Measurements from ENCODE around the gene TMC7. TPM values are rescaled to one million over a fixed set of nuclear protein-coding genes. Genes with fewer than 3 reads are reported as not detected.

TMC7 gene
- total and polyA plus RNA-seq, 2 of the 13 experiments (the other 11 are each of a cell fraction or from before 2014, with no cell fraction given) = 1.2 to 5.1 TPM

- ATAC-seq (peak; percentile 97), DNase-seq (ENCODE audit: low spot score) (peak; percentile 100), FAIRE-seq (peak; percentile 86)
- ChIA-PET CTCF (ENCODE audit: low intra/inter-chr PET ratio, low total read pairs) (interaction anchor here (1.4 kb wide), 1 partner anchor 22 kb away, joined by 7 read pairs; the partner anchor contains the start of gene TMC7), POLR2A (interaction anchor here (0.7 to 2.6 kb wide), 10 partner anchors 7 to 1609 kb away, joined by 3 to 14 read pairs (median 6); partner anchors contain the start of genes ARL6IP1, COQ7, RPS15A and TMC7)
- intact Hi-C loops (cut with micrococcal nuclease; ENCODE audit: unreplicated experiment) = no loop called here
- Histone ChIP-seq H3K36me3 (replicated peaks in 1 of 2; ENCODE audit: control insufficient read depth in 1 of 2, insufficient read depth in 2 of 2, low read length in 2 of 2) (peaks cover 0 to 7% of the 10 kb centered on the region in 2 experiments; a peak in 2 of 5 replicates), H4K20me1 (ENCODE audit: insufficient read depth, low read length) (no peaks in the 10 kb centered on the region), H2AFZ (ENCODE audit: low read length) (no peak overlapping the region), H3K9ac (ENCODE audit: insufficient read depth, low read depth, low read length) (peak overlapping the region; percentile 37), H3K4me1 (ENCODE audit: insufficient read depth, low read length) (peaks cover 79% of the 10 kb centered on the region), H3K79me2 (ENCODE audit: insufficient read depth, low read length) (no peaks in the 10 kb centered on the region), H3K27me3 (ENCODE audit: control insufficient read depth in 1 of 2, insufficient read depth in 2 of 2, low read length in 2 of 2) (no peaks in the 10 kb centered on the region), H3K9me3 (ENCODE audit: low read length) (peaks cover 7% of the 10 kb centered on the region; the same call in 1 of the 2 replicates), H3K27ac (ENCODE audit: extremely low read length, insufficient read depth, low read length) (peak overlapping the region; percentile 52), H3K4me2 (ENCODE audit: low read depth, low read length) (peak overlapping the region; percentile 60), H3K4me3 (replicated peaks in 1 of 3; ENCODE audit: insufficient read depth in 1 of 3, low read depth in 2 of 3, low read length in 3 of 3) (peak overlapping the region in 1 of 3 experiments; percentile 35; a peak in 2 of 6 replicates)
- WGBS (ENCODE audit: low lambda C conversion rate) = 11% methylated on average over 16 of the region's 16 CpGs
- in situ Hi-C loops (cut with HindIII; ENCODE audit: extremely low pct_ligation_motif_present, low pct_unique_long_range_greater_than_20kb) = no loop called here
- no TSS peak for BruUV-seq (replicated peaks)
- TF ChIP-seq ASH2L (IDR thresholded peaks at IDR 0.05; ENCODE audit: insufficient read length, low read depth, low read length) (peak; percentile 85), FOSL2 (CRISPR knock-in tag; IDR thresholded peaks at IDR 0.05) (peak; percentile 95), MAFF (IDR thresholded peaks at IDR 0.05; ENCODE audit: low read depth, low read length) (no peak), SRY (CRISPR knock-in tag; IDR thresholded peaks at IDR 0.05) (peak; percentile 80), KDM6A (CRISPR knock-in tag; IDR thresholded peaks at IDR 0.05; ENCODE audit: low read depth) (peak; percentile 75; the same call in 1 of the 2 replicates), NONO (IDR thresholded peaks at IDR 0.05) (no peak), NONO (CRISPR knock-in tag; conservative IDR thresholded peaks at IDR 0.05) (peak; percentile 79), MNT (IDR thresholded peaks at IDR 0.05) (peak; percentile 98), ZNF607 (CRISPR knock-in tag; IDR thresholded peaks at IDR 0.05; ENCODE audit: borderline replicate concordance) (peak; percentile 63; the same call in 1 of the 2 replicates), POGZ (CRISPR knock-in tag; IDR thresholded peaks at IDR 0.05) (peak; percentile 91), PAXIP1 (CRISPR knock-in tag; conservative IDR thresholded peaks at IDR 0.05) (peak; percentile 96), POLR2G (IDR thresholded peaks at IDR 0.05; ENCODE audit: low read depth, low read length) (peak; percentile 61), ELF3 (CRISPR knock-in tag; IDR thresholded peaks at IDR 0.05) (peak; percentile 90), KDM3A (CRISPR knock-in tag; IDR thresholded peaks at IDR 0.05; ENCODE audit: low read depth) (peak; percentile 85), YY1 (IDR thresholded peaks at IDR 0.05; ENCODE audit: insufficient read depth, insufficient replicate concordance, low read depth, low read length) (no peak), PHF8 (CRISPR knock-in tag; IDR thresholded peaks at IDR 0.05) (no peak), FOXP1 (IDR thresholded peaks at IDR 0.05) (peak; percentile 54; the same call in 1 of the 2 replicates), FOXP1 (CRISPR knock-in tag; IDR thresholded peaks at IDR 0.05) (peak; percentile 87)
Observed at GRCh38 chr16:19005561-19006445, 22.1 kb downstream of the TMC7 start.
